ENCODE results near the gene TRIM63. TPM values are rescaled to one million over a fixed set of nuclear protein-coding genes. Genes with fewer than 3 reads are reported as not detected.

TRIM63 gene
- total RNA-seq, 2 donors from 2014 or later = 101 to 219 TPM

DNA sequence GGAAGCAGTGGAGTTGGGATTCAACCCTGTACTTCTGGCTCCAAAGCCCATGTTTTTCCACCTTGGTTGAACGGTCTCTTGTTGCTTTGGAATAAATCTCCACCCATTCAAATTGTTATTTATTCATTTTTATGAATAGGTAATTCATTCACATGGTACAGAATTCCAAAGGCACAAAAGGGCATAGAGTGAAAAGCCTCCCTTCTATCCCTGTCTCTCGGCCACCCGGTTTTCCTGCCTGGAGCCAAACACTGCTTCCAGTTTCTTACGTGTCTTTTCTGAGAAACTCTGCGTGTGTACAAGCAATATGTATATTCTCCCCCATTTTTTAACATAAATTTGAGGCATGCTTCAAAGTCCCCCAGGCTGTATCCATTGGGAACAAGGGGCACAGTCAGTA lies 41.9 kb downstream of the TRIM63 start:
- ATAC-seq (no peak), DNase-seq (no peak)
- intact Hi-C loops (cut with DNase I) = no loop called here

DNA sequence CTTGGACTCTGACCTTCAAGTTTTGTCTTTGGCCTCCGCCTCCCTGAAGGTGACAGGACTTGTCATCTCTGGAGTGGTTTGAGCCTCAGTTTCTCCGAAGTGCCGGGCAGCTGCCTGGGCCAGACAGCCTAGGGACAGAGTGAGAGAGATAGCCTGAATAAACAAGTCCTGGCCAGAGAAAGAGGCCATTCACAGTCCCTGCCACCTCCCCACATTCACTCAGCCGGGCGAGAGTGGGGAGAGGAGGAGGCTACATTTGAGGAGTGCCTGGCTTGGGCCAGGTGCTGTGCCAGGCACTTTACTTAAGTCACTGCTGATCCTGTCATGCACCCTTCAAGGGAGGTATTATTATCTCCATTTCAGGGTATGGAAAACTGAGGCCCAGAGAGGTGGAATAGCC lies 42.4 kb downstream of the TRIM63 start:
- intact Hi-C loops (cut with DNase I) = no loop called here
- no peak for DNase-seq
- no peak for ATAC-seq

DNA sequence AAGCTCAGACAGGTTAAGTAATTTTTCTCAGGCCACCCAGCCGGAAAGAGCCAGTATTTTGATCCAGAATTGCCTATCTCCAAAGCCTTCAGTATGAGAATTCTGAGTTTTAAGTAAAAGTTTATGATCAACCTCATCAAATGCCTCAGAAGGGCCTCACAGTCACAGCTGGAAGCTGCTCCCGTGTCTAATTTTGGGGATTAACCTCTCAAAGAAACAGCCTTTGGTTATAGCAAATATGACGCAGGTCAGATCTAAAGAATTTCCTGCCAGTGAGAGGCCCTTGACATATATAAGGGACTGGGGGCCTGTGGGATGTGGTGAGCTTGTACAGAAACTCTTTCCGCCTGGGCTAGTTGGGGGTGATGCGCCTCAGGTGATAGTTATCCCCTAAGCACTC lies 43.6 kb downstream of the TRIM63 start:
- DNase-seq (no peak), ATAC-seq (no peak)
- intact Hi-C loops (cut with DNase I) = no loop called here

DNA sequence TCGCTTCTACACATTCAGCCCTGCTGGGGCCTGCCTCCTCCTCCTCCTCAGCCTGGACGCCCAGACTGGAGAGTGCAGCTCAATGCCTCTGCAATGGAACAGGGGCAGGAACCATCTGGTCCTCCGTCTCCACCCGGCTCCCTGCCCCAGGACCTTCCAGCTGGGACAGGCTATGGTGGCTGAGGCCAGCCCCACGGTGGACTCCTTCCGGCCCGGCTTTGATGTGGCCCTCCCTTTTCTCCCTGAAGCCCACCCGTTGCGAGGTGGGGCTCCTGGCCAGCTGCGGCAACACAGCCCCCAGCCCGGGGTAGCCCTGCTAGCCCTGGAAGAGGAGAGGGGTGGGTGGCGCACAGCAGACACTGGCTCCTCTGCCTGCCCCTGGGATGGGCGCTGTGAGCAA lies 44.4 kb downstream of the TRIM63 start:
- intact Hi-C loops (cut with DNase I) = no loop called here
- ATAC-seq = no peak
- no peak for DNase-seq

DNA sequence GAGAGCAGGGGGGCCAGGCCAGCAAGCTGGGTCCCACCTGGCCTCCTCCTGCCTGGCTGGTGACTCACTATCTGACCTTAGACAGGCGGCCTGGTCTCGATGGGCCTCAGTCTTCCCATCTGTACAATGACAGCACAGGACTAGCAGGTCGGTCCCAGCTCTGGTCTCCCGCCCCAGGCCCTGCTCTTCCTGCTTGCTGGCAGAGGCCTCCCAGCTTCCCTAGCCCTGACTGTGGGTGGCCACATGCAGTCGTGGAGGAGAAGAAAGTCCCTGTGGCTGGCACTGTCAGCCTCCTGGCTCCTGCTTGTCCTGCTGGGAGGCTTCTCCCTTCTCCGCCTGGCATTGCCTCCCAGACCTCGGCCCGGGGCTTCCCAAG lies 45.0 kb downstream of the TRIM63 start:
- intact Hi-C loops (cut with DNase I) = no loop called here
- DNase-seq (no peak), ATAC-seq (no peak)

DNA sequence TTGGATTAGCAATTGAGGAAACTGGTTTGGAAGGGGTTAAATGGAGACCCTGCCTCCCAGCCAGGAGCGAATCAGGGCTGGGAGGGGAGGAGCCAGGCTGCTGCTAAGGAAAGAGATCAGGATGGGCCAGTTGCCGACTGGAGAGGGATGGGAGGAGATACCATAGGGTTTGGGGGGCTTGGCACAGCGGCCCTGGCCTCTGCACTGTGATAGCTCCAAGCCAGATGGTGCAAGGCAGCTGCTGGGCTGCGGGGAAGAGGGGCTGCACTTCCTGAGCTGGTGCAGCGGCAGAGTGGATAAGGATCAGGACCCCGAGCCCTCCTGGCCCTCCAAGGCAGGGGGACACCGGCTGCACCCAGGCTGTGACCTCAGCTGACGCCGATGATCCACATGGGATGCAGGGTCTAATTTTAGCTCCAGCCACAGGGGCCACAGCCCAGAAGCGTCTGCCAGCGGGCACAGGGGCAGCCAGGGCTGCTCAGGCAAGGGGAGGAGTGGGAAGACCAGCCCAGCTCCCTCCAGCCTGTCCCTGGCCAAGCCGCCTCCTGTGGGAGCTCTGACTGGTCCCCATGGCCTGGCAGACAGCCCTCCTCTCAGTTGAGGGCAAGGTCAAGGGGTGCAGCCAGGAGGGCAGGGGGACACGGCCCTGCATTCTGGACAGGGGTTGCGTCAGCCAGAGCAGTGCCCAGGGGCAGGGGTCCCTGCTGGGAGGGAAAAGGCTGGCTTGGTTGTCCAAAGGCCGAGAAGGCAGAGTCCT lies 45.6 kb downstream of the TRIM63 start, which contains the start of gene EXTL1:
TSS of gene EXTL1 (plus strand) at position 129 of the 757 bp plus-strand sequence. CDS start 872 bp downstream, outside the sequence.
- ATAC-seq (peak; percentile 82 to 88), DNase-seq (peak; percentile 68)
- intact Hi-C loops (cut with DNase I) = no loop called here

DNA sequence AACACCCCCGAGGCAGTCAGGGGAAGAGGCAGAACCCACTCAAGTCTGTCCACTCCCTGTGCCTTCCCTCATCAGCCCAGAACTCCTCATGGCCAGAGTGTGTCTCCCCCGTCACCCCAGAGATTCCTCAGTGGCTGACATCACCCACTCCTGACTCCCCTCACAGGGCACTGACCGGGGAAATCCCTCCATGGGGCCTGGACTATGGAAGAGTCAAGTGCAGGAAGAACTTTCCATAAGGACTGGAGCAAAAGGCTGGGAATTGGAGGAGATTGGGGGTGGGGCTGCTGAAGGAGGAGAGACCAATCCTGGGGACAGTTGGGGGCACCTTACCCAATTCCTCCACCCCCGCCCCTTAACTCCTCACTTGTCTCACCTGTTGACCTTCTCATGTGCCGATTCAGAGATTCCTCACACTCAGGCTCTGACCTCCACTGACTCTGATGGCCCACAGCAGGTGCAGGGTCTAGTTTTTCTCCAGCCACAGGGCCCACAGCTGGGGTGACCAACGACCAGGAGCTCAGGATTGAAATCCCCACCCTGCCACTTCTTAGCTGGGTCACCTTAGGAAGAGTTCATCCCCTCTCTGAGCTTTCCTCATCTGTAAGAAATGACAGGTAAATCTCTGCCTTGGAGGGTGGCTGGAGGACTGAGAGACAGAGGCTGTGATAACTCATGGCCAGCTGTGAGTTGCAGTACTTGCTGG lies 46.3 kb downstream of the TRIM63 start:
- intact Hi-C loops (cut with DNase I) = no loop called here
- peak; percentile 4 to 6 for ATAC-seq
- no peak for DNase-seq

DNA sequence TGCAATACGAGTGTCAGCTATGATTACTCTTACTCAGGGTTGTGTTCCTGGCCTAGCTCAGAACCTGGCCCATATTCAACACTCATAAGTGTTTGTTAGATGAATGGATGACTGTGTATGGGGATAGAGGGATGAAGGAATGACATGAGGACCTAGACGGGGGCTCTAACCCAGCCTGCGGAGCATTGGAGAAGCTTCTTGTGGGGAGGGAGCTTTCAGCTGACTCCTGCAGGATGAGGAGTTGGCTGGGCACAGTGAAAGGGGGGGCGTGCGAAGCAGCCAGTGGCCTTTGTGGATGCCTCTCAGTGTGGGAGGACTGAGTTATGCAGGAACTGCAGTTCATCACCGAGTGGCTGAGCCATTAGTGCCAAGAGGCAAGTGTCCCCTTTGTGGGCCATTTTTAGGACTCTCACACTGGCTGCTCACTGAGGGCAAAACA lies 47.1 kb downstream of the TRIM63 start:
- intact Hi-C loops (cut with DNase I) = no loop called here
- DNase-seq (no peak), ATAC-seq (peak; percentile 29 to 64)

DNA sequence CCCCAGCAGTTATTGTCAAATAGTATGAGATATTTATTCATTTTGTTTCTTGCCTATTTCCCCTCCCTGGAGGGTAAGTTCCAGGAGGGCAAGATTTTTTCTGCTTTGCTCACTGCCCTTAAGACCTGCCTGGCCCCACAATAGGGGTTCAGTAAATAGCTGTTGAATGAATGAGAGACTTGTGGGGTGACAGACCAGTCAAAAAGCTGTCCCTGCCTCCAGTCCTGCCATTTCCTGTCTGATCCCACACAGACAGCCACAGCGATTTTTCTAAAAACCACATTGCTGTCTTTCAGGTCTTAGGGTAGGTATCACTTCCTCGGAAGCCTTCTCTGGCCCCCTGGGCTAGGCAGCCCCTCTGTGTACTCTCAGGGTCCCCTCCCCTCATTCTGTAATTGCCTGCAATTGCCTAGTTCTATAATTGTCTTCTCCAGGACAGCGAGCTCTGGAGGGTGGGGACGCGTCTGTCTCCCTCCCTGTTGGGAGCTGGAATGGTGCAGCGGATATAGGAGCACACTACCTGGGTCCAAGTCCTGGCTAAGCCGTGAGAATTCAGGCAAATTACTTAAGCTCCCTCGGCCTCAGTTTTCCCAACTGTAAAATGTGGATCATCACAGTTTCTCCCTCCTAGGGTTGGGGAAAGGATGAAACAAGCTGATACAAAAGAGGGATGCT lies 47.7 kb downstream of the TRIM63 start:
- intact Hi-C loops (cut with DNase I) = no loop called here
- DNase-seq (no peak), ATAC-seq (no peak)

DNA sequence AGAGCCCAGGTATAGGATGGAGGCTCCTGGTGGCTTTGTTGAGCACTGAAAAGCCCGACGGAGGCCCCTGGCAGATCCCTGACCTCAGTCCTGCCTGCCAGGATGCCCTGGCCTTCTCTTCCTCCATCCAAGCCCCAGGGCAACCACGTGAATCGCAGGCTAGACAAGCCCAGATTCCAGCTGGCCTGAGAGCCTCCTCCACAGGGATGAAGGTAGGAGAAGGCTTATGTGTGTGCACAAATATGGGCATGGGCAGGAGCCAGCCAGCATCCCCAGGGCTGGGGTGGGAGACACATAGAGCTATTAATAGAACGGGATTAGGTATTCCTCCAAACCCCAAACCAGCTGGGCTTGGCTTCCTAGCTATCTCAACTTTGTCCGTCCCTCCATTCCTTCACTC lies 49.8 kb downstream of the TRIM63 start:
- DNase-seq = no peak
- intact Hi-C loops (cut with DNase I) = no loop called here

DNA sequence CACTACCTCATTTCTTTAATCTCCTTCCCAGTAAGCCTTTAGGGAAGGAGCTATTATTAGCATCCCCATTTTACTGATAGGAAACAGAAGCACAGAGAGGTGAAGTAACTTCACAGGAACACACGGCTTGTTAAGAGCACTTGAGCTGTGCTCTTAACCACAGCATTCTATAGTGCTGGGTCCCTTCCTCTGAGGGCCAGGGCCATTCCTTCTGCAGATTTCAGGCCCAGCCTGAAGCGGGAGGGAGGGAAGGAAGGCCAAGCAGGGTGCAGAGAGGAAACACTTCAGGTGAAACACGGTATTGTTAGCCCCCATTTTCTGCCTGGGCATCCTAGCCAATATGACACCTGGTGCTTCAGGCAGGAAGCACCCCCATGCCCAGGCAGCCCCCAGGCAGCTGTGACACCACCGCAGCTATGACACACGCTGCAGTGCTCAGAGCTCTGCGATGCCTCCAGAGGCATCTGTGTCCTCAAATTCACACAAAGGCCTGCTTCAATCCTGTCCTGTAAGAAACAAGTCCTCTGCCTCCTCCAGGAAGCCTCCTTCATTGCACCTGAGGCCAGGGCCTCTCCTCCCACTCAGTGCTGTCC lies 50.4 kb downstream of the TRIM63 start:
- ATAC-seq (peak in 1 of 2 donors; percentile 29), DNase-seq (no peak)
- intact Hi-C loops (cut with DNase I) = no loop called here

More for the DNA sequence above, 49.8 kb downstream of the TRIM63 start:
- peak in 1 of 2 donors; percentile 8 for ATAC-seq

DNA sequence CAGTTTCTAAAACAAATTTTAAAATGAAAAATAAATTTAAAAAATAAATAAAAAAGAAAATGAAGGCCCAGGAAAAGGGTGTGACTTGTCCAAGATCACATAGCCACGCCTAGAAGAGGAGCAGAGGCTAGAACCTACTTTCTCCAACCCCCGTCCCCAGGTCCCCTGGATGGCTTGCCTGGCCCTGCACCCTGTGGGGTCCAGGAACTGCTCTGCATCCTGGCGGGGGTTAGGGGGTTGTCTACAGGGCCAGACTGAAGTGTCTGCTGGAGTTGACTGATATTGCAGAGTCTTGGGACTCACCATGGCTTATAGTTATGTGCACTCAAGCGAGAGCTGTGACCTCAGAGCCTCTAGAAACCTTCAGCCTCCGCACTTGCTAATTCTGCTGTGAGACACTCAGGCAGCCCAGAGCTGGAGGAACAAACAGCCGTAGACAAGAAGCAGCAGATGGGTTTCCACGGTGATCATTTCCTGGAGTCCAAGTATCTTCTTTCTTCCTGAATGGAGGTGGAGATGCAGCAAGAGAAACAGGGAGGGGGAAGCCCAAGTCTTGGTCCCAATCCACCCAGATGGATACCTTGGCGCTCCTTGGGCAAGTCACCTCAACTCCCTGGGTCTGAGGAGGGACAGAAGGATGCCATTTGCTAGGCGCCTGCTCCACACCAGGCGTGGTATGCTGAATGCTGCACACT lies 51.0 kb downstream of the TRIM63 start:
- DNase-seq (no peak), ATAC-seq (no peak)
- intact Hi-C loops (cut with DNase I) = no loop called here

DNA sequence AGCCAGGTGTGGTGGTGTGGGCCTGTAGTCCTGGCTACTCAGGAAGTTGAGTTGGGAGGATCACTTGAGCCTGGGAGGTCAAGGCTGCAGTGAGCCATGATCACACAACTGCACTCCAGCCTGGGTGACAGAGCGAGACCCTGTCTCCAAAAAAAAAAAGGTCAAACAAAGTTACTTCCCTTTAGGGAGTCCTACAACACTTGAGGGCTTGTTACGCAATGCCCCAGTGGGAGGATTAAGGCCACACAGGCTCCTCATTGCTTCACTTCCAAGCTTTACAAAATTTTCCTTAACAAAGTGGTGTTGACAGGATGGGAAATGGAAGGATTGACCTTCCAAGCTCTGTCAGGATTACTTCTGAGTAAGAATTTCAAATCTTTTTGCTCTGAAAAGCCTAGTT lies 52.1 kb downstream of the TRIM63 start:
- DNase-seq (peak; percentile 59), ATAC-seq (peak; percentile 45 to 54)
- intact Hi-C loops (cut with DNase I) = no loop called here

DNA sequence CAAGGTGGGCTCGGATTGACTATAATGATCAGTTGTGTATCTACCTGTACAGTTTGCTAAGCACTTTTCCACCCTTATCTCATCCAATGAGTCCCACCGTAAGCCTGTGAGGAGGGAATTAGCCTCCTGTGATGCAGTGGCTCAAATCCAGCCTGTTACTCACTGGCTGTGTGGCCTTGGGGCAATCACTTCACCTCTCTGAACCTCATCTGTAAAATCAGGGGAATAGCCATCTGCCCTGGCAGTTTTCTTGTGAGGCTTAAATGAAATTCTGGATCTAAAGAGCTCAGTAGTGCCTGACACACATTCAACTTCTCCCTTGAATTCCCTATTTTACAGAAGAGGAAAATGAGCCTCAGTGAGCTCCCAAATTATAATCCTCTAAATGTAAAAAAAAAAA lies 53.3 kb downstream of the TRIM63 start:
- no peak for ATAC-seq
- no peak for DNase-seq
- intact Hi-C loops (cut with DNase I) = no loop called here

DNA sequence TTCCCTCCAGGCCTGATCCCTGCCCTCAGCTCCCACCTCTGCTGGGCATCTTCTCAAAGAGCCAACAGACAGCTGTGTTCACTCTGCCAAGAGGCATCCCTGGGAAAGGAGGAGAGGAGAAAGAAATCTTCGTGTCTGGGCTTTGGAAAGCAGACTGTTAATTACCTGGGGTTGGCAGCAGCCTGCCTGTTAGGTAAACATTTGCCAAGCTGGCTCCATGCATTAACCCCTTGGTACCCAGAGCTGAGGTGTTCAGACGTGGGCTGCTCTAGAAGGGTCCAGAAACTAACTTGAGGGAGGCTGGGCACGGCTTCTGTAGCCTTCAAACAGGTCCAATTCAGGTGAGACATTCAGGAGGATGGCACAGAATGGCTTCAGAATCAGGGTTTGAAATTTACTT lies 54.6 kb downstream of the TRIM63 start:
- ATAC-seq (peak in 1 of 2 donors; percentile 10), DNase-seq (no peak)
- intact Hi-C loops (cut with DNase I) = no loop called here

DNA sequence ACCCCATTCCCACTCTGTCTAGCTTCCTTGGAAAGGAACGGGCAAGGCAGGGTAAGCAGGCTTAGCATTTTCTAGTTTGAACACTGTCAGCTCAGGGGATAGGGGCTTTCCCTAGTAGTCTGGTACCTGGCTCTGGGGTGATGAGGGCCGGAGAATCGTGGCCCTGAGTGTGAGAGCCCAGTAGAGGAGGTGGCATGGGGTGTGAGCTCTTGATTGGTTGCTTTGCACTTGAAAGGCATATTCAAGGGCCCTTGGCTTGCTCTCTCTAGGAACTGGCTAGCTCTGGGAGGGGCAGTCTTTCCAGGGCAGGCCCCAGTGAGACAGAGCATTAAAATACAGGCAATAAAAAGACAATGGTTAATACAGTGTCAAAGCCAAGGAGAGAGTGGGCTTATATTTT lies 56.6 kb downstream of the TRIM63 start:
- no peak for DNase-seq
- intact Hi-C loops (cut with DNase I) = no loop called here
- ATAC-seq = no peak

DNA sequence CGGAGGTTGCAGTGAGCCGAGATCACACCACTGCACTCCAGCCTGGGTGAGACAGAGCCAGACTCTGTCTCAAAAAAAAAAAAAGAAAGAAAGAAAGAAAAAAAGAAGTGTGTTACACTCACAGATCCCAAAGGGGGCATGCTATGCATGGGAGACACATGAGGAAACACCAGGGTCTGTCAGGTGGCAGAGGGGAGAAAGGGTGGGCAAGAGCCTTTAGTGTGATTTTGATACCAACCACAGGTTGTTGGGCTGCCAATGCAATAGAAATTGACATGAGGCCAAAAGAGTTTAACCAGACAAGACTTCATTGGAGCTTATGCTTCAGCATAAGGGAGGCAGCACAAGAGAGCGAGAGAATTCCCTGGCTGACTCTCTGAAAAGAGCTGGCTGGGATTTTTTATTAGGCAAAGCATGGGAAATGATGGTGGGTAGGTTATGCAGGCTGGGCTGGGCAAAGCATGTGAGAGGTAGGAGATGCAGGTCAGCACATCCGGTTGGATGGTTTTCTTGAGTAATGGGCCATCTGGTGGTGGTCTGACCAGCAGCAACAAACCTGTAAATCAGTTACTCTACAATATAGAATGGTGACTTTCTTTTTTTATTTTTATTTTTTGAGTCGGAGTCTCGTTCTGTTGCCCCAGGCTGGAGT lies 57.5 kb downstream of the TRIM63 start:
- no peak for DNase-seq
- intact Hi-C loops (cut with DNase I) = no loop called here
- no peak for ATAC-seq

DNA sequence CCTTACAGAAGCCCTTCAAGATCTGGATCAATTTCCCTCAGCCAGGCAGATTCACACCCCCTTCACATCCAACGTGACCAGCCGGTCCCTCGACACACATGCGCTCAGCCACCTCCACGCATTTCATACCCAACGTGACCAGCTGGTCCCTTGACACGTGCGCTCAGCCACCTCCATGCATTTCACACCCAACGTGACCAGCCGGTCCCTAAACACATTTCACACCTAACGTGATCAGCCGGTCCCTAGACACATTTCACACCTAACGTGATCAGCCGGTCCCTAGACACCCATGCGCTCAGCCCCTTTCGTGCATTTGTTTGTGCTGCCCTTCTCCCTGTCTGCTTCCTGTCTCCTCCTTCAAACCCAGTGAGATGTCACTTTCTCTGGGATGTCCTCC lies 60.7 kb downstream of the TRIM63 start:
- intact Hi-C loops (cut with DNase I) = no loop called here
- DNase-seq = no peak
- ATAC-seq = no peak

All from left cardiac atrium (tissue), 4 donors.